ENCODE measurements around the gene TMIE.

DNA sequence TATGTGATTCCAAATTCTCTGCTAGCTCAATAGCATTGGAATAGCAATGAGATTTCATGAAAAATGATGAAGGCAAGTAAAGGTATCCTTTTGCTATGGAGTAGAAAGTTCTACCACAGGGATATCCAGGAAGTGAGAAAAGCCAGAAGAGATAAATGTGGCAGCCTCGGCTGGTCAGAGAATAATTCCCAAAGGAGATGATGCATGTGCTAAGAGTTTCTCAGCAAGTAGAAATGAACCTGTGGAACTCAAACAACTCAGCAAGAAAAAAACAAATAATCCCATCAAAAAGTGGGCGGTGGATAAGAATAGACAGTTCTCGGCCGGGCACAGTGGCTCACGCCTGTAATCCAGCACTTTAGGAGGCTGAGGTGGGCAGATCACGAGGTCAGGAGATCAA lies 45.9 kb upstream of the TMIE start:
- no peak for TF ChIP-seq POLR2A (IDR thresholded peaks at IDR 0.05; ENCODE audit: low read depth)
- TF ChIP-seq, protein P1, sequence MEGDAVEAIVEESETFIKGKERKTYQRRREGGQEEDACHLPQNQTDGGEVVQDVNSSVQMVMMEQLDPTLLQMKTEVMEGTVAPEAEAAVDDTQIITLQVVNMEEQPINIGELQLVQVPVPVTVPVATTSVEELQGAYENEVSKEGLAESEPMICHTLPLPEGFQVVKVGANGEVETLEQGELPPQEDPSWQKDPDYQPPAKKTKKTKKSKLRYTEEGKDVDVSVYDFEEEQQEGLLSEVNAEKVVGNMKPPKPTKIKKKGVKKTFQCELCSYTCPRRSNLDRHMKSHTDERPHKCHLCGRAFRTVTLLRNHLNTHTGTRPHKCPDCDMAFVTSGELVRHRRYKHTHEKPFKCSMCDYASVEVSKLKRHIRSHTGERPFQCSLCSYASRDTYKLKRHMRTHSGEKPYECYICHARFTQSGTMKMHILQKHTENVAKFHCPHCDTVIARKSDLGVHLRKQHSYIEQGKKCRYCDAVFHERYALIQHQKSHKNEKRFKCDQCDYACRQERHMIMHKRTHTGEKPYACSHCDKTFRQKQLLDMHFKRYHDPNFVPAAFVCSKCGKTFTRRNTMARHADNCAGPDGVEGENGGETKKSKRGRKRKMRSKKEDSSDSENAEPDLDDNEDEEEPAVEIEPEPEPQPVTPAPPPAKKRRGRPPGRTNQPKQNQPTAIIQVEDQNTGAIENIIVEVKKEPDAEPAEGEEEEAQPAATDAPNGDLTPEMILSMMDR (IDR thresholded peaks at IDR 0.05) = no peak
